SHP77 (cell line): ENCODE results near the gene SPIRE2.
A peak's percentile ranks its signal among the peaks of the same experiment; 100 is the strongest.

ENCODE experiments used
- DNase-seq, 2 experiments: peaks; one replicate each; lab custom pipeline; 2025; lab: John Stamatoyannopoulos, UW

Gene SPIRE2

DNA sequence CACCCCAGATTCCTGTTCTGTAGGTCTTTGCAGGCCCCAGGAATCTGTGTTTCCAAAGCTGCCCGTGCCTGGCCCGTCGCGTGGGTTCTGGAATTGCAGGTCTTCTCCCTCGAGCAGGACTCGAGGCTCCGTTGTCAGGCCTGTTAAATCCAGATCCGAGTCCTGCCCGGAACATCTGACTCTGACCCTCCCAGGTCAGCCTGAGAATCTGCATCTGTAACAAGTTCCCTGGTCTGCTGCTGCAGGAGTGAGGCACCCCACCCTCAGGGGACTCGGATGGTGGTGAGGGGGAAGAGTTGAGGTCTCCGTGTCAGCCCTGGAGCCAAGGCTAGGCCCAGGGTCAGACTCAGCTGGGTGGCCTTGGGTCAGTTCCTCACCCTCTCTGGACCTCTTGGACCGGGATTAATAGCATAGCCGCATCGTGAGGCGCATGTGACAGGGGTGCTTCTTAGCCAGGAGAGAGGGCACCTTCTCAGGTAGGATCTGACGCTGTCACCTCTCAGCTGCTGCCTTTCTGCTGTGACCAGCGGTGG lies 8.8 kb downstream of the SPIRE2 start:
- DNase-seq, result no peak

DNA sequence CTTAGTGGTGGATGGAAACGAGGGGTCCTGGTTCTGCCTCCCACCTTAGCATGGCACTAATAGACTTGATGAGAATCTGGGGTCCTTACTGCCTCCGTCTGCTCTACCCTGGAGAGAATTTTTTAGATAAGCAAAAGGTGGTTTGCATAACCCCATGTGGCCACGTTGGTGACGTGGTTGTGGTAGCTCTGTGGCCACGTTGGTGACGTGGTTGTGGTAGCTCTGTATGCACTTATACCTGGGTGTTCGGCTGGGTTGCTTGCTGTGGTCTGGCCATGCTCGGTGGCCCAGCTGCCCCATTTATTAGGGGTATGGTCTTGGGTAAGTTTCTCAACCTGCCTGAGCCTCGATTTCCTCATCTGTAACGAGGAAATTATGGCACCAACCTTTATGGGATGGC lies 13.0 kb downstream of the SPIRE2 start:
- no peak for DNase-seq

- DNase-seq, result no peak
Measured at GRCh38 chr16:89842471-89843408, 14.5 kb downstream of the SPIRE2 start.

DNA sequence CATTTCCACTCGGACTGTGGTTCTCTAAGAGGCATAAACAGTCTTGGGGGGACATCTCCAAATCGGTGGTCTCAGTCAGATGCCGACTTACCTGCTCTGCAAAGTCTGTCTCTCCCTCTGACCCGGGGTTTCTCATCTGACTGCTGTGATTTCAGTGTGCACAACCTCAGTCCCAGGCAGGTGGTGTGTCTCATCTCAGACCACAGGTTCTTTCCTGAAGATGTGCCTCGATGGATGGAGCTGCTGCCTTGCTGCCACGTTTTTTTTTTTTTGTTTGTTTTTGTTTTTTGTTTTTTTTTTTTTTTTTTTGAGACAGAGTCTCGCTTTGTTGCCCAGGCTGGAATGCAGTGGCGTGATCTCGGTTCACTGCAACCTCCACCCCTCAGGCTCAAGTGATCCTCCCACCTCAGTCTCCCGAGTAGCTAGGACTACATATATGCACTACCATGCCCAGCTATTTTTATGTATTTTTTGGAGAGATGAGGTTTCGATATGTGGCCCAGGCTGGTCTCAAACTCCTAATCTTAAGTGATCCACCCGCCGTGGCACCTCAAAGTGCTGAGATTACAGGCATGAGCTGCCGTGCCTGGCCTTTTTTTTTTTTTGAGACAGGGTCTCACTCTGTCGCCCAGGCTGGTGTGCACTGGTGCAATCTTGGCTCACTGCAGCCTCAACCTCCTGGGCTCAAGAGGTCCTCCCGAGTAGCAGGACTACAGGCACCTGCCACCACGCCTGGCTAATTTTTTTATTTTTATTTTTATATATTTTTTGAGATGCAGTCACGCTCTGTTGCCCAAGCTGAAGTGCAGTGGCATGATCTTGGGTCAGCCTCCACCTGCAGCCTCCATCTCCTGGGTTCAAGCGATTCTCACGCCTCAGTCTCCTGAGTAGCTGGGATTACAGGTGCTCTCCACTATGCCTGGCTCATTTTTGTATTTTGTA lies 15.4 kb downstream of the SPIRE2 start:
- no peak for DNase-seq

DNA sequence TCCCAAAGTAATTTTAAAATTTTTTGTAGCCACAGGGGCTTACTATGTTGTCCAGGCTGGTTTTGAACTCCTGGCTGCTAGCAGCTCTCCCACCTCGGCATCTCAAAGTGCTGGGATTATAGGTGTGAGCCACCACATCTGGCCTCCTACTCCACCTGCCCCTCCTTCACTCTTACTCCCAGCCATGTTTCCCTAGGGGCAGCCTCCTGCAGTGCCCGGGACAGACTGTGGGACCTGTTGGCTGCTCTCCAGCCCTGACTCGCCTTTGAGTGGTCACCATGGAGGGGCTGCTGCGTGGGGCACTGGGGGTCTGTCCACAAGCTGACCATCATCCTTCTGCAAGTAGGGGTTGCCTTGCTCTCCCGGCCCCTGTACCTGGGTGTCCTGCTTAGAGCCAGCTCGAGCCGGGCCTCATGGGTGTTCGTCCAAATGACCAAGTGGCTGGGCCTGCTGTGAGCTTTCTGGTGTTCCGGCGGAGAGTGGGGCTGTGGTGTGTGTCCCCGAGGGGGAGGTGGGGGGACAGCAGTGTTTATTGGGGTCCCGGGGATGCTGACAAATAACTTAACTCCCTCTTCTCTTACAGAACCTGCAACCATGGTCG lies 16.6 kb downstream of the SPIRE2 start:
- no peak for DNase-seq

DNA sequence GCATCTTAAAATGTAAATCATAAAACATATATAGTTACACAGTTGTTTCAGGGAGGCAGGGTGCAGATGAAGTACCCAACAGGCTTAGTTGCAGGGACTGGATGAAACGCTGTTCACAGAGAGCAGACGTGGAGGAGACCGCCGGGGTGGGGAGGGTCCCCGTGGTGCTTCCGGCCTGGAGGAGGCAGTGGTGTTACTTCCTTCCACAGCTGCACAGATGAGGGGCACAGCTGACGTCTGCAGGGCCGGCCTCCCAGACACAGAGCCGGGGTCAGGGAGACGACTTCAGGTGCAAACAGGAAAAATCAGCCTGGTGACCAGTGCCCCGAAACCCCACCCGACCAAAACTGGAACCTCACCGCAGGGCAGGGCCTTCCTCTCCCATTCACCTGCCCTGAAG lies 17.1 kb downstream of the SPIRE2 start:
- no peak for DNase-seq

GRCh38 chr16:89847051-89847939 lies 19.0 kb downstream of the SPIRE2 start:
- peak; percentile 66 to 73 for DNase-seq

- peak in 1 of 2 experiments; percentile 51 for DNase-seq
Measured at GRCh38 chr16:89847940-89848297, 19.6 kb downstream of the SPIRE2 start.

DNA sequence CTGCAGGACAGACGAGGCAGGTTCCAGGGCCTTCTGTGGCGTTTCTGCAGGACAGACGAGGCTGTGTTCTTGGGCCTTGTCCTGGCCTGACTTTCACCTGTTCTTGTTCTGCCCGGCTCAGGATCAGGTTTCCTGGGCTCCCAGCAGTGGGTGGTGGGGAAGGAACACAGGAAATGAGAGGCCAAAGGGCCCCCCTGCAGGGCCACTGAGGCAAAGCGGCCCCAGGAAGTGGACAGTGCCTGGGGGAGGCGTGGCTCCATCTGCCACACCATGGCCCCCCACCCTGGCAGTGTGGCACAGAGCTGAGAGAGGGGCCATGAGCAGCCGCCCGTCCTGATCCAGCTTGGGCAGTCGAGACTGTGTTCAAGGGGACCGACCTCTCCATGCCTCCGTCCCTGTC lies 20.7 kb downstream of the SPIRE2 start:
- DNase-seq, result no peak

DNA sequence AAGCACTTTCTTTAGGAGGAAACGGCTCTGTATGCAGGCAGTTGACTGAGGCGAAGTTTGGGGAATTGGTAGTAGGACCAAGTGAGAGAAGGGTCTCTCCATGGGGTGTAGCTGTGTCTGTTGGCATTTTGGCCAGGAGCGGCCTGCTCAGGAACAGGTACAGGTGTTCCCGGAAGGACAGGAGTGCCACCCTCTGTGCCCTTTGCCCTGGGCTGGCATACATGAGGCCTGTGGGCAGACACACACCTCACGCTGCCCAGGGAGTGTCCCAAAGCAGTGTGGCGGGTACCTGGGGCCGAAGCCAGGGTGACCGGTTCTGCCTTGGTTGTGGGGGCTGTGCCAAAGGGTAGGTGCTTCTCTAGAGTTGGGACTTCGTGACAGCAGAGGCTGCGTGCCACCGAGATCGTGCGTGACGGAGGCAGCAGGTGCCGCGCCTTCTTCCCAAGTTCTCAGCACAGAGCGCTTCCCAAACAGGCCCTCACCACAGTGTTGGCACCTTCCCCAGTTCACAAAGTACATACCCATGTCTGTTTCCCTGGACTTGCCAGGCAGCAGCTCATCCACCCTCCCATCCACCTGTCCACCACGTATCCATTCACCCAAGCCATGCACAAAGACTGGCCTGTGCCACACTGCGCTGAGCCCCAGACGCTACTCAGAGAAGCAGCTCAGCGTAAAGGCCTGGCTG lies 25.2 kb downstream of the SPIRE2 start:
- no peak for DNase-seq

- DNase-seq, result no peak
Measured at GRCh38 chr16:89855301-89855945, 27.1 kb downstream of the SPIRE2 start.

DNA sequence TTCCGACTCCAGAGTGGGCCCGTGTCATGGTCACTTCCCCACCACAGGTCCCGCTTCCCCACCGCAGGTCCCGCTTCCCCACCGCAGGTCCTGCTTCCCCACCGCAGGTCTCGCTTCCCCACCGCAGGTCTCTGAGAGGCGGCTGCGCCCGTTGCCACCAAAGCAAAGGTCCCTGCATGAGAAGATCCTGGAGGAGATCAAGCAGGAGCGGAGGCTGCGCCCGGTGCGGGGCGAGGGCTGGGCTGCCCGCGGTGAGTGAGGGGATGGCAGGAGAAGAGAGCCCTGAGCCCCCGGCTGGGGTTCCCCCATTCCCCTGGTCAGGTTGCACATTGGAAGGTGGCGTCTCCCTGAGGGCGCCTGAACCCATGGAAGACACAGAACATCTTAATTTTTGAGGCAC lies 27.7 kb downstream of the SPIRE2 start:
- no peak for DNase-seq

DNA sequence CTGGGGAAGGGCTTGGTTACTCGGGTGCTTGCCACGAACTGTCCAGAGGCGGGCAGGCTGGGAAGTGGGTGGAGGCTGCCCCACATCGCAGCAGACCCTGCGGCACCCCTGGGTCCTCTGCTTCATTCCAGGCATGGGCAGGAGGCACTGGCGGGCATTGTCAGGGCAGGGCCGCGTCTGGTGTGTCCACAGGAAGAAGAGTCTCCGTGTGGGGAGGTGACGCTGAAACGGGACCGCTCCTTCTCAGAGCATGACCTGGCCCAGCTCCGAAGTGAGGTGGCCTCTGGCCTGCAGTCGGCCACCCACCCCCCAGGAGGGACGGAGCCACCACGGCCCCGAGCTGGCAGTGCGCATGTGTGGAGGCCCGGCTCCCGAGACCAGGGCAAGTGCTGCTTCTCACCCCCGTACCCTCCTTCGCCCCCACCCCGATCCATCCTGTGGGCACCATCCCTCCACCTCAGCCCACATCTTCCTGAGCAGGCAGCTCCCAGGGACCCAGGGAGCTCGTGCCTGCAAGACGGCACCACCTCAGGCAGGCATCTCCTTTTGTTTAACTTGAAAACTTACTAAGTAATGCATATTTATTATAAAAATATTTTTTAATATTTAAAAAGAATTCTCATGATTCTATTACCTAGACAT lies 30.8 kb downstream of the SPIRE2 start:
- no peak for DNase-seq

DNA sequence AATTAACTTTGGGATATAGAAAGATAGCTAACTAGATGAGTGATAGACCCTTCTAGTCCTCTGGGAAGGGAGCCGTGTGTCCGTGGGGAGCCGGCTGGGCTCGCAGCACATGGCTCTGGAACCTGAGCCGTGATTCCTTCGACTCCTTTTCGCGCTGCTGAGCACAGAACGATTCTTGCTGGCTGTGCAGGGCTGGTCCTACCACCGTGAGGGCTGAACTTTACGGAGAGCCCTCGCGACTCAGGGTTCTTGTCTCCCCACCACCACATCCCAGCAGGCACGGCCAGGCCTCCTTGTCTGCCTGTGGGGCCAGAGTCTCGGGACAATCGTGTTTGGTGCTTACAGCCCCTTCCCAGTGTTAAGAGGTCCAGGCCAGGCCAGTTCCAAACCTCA lies 31.3 kb downstream of the SPIRE2 start:
- DNase-seq, result no peak

DNA sequence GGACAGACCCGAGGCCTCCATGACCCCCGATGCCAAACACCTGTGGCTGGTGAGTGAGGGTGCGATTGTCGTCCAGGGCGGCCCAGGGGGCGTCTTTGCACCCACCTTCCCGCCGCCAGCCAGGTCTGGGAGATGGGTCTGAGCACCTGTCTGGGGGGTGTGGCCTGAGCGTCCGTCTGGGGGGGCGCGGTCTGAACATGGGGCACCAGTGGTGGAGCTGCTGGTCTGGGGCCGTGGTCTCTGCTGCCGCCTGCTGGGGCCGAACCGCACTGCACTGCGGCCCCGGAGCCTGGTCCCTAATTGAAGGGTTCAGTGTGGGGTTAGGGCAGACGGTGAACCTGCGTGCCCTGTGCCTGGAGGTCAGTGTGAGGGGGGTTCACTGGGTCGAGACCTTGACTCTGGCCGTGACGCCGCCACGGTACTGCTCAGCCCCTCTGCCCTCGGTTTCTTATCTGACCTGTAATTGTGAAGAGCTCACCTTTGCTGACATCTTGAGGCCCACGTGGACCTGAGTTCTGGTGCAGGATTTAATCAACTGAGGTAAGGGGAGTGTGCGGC lies 32.6 kb downstream of the SPIRE2 start:
- peak; percentile 17 to 38 for DNase-seq

GRCh38 chr16:89861648-89862047 lies 33.4 kb downstream of the SPIRE2 start:
- no peak for DNase-seq

GRCh38 chr16:89862732-89863131 lies 34.5 kb downstream of the SPIRE2 start:
- no peak for DNase-seq

DNA sequence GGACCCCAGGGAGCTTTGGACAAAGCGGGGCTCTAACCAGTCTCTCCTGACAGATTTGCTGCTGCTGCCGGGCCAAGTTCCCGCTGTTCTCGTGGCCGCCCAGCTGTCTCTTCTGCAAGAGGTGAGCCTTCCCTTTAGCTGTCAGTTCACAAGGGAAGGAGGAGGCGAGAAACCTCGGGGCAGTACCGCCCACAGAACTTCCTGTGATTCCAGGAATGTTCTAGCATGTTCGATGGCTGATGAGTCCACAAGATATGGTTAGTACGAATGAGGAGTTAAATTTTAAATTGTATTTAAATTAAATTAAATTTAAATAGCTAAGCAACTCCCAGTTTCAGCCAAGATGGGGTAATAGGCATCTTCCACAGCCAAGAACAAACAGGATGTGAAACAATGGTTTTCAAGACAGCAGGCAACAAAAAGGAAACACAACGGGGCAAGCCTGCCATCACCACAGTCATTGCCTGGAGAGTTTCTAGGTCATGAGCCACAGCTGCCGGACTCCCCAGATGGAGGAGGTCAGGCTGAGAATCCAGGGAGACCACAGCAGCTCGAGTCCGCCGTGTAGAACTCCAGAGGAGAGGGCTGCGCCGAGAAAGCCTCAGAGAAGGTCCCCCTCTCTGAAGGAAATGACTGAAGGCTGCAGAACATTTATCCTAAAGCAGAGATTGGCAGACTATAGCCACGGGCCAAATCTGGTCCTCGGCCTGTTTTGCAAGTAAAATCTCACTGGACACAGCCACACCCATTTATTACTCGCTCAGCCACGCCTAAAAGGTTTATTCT lies 35.7 kb downstream of the SPIRE2 start:
- no peak for DNase-seq

DNA sequence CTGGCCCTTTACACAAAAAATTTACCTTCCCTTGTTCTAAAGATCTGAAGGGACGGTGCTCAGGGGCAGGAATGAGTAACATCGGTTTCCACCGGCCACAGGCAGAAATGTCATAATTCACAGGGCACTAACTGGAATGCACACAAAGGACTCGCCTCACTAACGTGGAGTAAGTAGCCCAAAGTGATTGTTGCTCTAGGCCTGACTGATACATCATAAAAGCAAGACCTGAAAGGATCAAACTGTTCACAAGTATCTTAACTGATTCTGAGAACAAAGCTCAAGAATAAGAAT lies 36.2 kb downstream of the SPIRE2 start:
- DNase-seq, result no peak
